Measurements from ENCODE around the gene SYNDIG1. TPM values are rescaled to one million over a fixed set of nuclear protein-coding genes. Genes with fewer than 3 reads are reported as not detected.

Gene SYNDIG1
- total RNA-seq, 1 experiment from 2014 or later = 5.4 TPM

GRCh38 chr20:24492031-24492607 lies 22.7 kb downstream of the SYNDIG1 start:
- Mint-ChIP-seq H3K27ac (peak overlapping the region in 2 of 3 experiments; percentile 44 to 78; a peak in 4 of 7 replicates), H3K27me3 (ENCODE audit: low read depth) (peaks cover 1% of the 10 kb centered on the region; the same call in 1 of the 2 replicates), H3K36me3 (ENCODE audit: insufficient read depth in 1 of 3, low read depth in 3 of 3) (peaks cover 0 to 22% (median 20%) of the 10 kb centered on the region in 3 experiments; a peak in 6 of 7 replicates), H3K4me1 (peaks cover 31 to 48% of the 10 kb centered on the region in 2 experiments), H3K4me3 (peak overlapping the region; percentile 21 to 50; a peak in 2 of 5 replicates), H3K9me3 (no peaks in the 10 kb centered on the region; a peak in 1 of 5 replicates)
- Histone ChIP-seq H3K14ac (ENCODE audit: insufficient read depth, low read length) (peak overlapping the region; percentile 41; the same call in 1 of the 2 replicates), H3K79me1 (ENCODE audit: insufficient read depth, low read depth, low read length, poor library complexity, severe bottlenecking) (no peaks in the 10 kb centered on the region), H3K18ac (ENCODE audit: insufficient read length, low read depth, low read length) (peak overlapping the region; percentile 61), H2AFZ (ENCODE audit: low read length) (no peak overlapping the region), H3K56ac (ENCODE audit: insufficient read length, low read depth, low read length) (no peak overlapping the region), H3K79me2 (ENCODE audit: insufficient read depth, low read length) (no peaks in the 10 kb centered on the region), H2BK5ac (ENCODE audit: insufficient read length, low read length) (no peak overlapping the region), H4K8ac (replicated peaks; ENCODE audit: insufficient read length, low read depth, low read length) (no peak overlapping the region), H4K20me1 (ENCODE audit: control insufficient read depth, insufficient read depth, insufficient read length) (no peaks in the 10 kb centered on the region), H3K4me1 (ENCODE audit: insufficient read depth, low read length) (peaks cover 14% of the 10 kb centered on the region), H3K9me3 (ENCODE audit: control insufficient read depth, low read depth, low read length) (no peaks in the 10 kb centered on the region), H3K9ac (ENCODE audit: extremely low read depth, insufficient read length, low read length) (no peak overlapping the region), H2BK15ac (ENCODE audit: low read depth, low read length) (no peak overlapping the region), H2BK20ac (ENCODE audit: low read depth, low read length, poor library complexity, severe bottlenecking) (no peak overlapping the region), H3K27me3 (ENCODE audit: insufficient read depth, low read length) (no peaks in the 10 kb centered on the region), H3T11ph (ENCODE audit: low read length) (no peak overlapping the region), H3K23ac (ENCODE audit: insufficient read length, low read depth, low read length) (no peak overlapping the region), H2BK120ac (ENCODE audit: low read depth, low read length, poor library complexity, severe bottlenecking) (no peak overlapping the region), H3K23me2 (ENCODE audit: insufficient read length, low read depth, low read length, poor library complexity, severe bottlenecking) (no peaks in the 10 kb centered on the region), H2BK12ac (ENCODE audit: insufficient read length, low read depth, low read length) (no peak overlapping the region), H4K91ac (ENCODE audit: insufficient read length, low read depth, low read length) (no peak overlapping the region), H2AK5ac (ENCODE audit: insufficient read length, low read length) (no peak overlapping the region), H3K4ac (ENCODE audit: low read depth, low read length) (no peak overlapping the region), H3K4me2 (ENCODE audit: insufficient read depth, insufficient read length, low read length) (no peak overlapping the region), H3K27ac (ENCODE audit: insufficient read length, low read depth, low read length) (no peak overlapping the region), H4K5ac (ENCODE audit: insufficient read length, low read depth, low read length) (no peak overlapping the region)
- no CpG with 5 or more reads among the region's 16 CpGs for WGBS (ENCODE audit: extremely low coverage, insufficient read length, low lambda C conversion rate)
- peak; percentile 62 for DNase-seq
- TF ChIP-seq CTCF (conservative IDR thresholded peaks at IDR 0.05) = peak; percentile 64
